A549 treated with AZD2906 at 1 μM for 4 hours (cell line): ENCODE results near the gene PECR. TPM values are rescaled to one million over a fixed set of nuclear protein-coding genes. Genes with fewer than 3 reads are reported as not detected.

Experiments
- total RNA-seq: library from RNA; stranded (reverse); fragments of 200-300 nt; extraction: Qiagen RNA extraction; gene quantifications from 5 replicates; pipeline ENCODE4 v1.2.3, GENCODE V29; 2022

PECR gene
- 13.6 to 17.1 TPM (median 15.2 TPM) in 5 replicates for total RNA-seq

GRCh38 chr2:216081487-216082116 is at the start of gene PECR, which contains the start of gene TMEM169:
Gene PECR, minus strand, starts transcription at chr2:216081809. Its CDS starts 68 bp downstream, at chr2:216081741.
Gene TMEM169, plus strand, starts transcription at chr2:216081919. Its CDS starts 14,045 bp downstream, at chr2:216095964.

GRCh38 chr2:216108967-216109921 is 27.6 kb upstream of the PECR start, which contains the start of gene XRCC5:
Gene XRCC5, plus strand, starts transcription at chr2:216109348. Its CDS starts 89 bp downstream, at chr2:216109437.

GRCh38 chr2:216013080-216013909 is 68.3 kb downstream of the PECR start, which contains the start of gene MREG:
Gene MREG, minus strand, starts transcription at chr2:216013551. Its CDS starts 224 bp downstream, at chr2:216013327.

Other genes starting within 250 kb of the PECR start
- gene MREG, start 68.3 kb downstream of the PECR start, total RNA-seq, result 3.9 to 4.7 TPM (median 4.0 TPM) in 5 replicates
- 0.22 to 0.37 TPM (median 0.29 TPM) in 5 replicates for gene TMEM169, start 110 bp upstream of the PECR start, total RNA-seq
- 156 to 215 TPM (median 173 TPM) in 5 replicates for gene XRCC5, start 27.5 kb upstream of the PECR start, total RNA-seq